ENCODE data around the gene CAMLG.

Gene CAMLG

DNA sequence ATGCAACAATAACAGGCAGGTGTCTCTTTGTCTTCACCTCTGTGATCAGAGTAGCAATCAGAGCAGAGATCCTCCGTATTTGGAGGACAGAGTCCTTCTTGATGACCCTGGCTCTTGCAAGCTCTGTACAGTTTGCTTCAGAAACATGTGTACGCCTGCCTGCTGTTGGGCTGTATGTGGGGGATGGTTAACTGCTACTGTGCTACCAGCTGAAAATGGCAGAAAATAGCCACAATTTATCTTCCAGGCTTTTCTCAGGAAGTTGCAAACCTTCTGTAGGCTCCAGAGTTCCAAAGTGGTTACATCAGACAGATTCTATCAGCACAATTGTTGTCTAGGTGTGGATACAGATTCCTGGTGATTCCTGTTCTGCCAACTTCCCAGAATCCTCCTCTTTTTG lies 55.7 kb downstream of the CAMLG start:
- TF ChIP-seq GATA1 (IDR thresholded peaks at IDR 0.05; ENCODE audit: low read depth, low read length): no peak
- TF ChIP-seq POLR2A (IDR thresholded peaks at IDR 0.05; ENCODE audit: low read length): no peak
- no peak for DNase-seq

DNA sequence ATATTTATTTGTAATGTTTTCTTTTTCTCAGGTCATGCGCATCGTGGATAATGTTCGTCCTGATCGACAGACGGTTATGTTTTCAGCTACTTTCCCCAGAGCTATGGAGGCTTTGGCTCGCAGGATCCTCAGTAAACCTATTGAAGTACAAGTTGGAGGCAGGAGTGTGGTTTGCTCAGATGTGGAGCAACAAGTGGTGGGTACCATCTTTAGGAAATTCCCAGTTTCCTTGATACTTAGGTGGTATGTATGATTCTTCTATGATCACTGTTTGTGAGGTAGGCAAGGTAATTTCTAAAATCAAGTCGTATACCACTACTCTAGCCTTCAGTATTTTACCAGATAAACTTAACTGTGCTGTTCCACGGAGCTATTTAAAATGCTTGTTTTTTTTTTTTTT lies 56.5 kb downstream of the CAMLG start:
- TF ChIP-seq POLR2A (IDR thresholded peaks at IDR 0.05; ENCODE audit: low read length) (no peak), GATA1 (IDR thresholded peaks at IDR 0.05; ENCODE audit: low read depth, low read length) (no peak)
- DNase-seq: no peak

DNA sequence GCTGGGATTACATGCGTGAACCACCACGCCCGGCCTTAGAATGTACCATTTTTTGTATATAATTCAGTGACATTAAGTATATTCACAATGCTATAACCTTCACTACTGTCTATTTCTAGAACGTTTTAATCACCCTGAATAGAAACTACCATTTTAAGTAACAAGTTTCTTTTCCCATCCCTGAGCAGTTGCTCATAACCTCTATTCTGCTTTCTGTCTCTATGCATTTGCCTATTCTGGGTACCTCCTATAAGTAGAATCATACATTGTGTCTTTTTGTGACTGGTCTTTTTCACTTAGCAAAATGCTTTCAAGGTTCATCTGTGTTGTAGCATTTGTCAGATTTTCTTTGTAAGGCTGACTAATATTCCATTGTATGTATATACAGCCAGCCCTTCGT lies 60.1 kb downstream of the CAMLG start:
- DNase-seq: no peak
- TF ChIP-seq GATA1 (IDR thresholded peaks at IDR 0.05; ENCODE audit: low read depth, low read length) (no peak), POLR2A (IDR thresholded peaks at IDR 0.05; ENCODE audit: low read length) (no peak)
